ENCODE data around the gene NFIA.

NFIA gene

GRCh38 chr1:61447968-61448430 lies 365.6 kb downstream of the NFIA start:
- Histone ChIP-seq H3K36me3 (ENCODE audit: low read depth) (no peaks in the 10 kb centered on the region), H3K4me3 (ENCODE audit: severe bottlenecking) (no peak overlapping the region), H3K9me3 (ENCODE audit: severe bottlenecking) (no peaks in the 10 kb centered on the region), H3K4me1 (ENCODE audit: insufficient read depth, poor library complexity, severe bottlenecking) (peaks cover 32% of the 10 kb centered on the region), H3K27ac (ENCODE audit: poor library complexity, severe bottlenecking) (no peak overlapping the region), H3K27me3 (ENCODE audit: insufficient read depth, poor library complexity, severe bottlenecking) (no peaks in the 10 kb centered on the region)
- ATAC-seq (ENCODE audit: low read depth) (no peak), DNase-seq (ENCODE audit: low spot score) (no peak)
- TF ChIP-seq CTCF (IDR thresholded peaks at IDR 0.05; ENCODE audit: poor library complexity, severe bottlenecking): no peak

DNA sequence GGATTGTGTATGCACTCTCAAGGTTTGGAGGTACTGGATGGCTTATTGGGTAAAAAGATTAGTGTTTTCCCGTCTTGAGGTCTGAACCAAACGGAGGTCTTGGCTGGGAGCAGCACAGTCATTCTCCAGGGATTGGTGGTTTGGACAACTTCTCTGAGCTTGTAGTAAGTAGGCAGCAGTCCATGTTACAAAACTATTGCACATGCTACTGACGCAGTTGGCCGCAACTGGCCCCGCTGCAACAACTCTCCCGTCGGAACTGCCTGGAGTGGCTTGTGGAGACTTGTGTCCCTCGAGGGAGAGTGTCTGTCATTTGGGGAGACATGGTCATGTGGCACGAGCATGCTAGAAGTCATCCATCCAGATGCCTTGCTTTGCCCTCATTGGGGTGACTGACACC lies 366.6 kb downstream of the NFIA start:
- no peak for TF ChIP-seq CTCF (IDR thresholded peaks at IDR 0.05; ENCODE audit: poor library complexity, severe bottlenecking)
- Histone ChIP-seq H3K4me1 (ENCODE audit: insufficient read depth, poor library complexity, severe bottlenecking) (peaks cover 39% of the 10 kb centered on the region), H3K36me3 (ENCODE audit: low read depth) (no peaks in the 10 kb centered on the region), H3K27me3 (ENCODE audit: insufficient read depth, poor library complexity, severe bottlenecking) (no peaks in the 10 kb centered on the region), H3K4me3 (ENCODE audit: severe bottlenecking) (no peak overlapping the region), H3K27ac (ENCODE audit: poor library complexity, severe bottlenecking) (no peak overlapping the region), H3K9me3 (ENCODE audit: severe bottlenecking) (no peaks in the 10 kb centered on the region)
- DNase-seq (ENCODE audit: low spot score) (no peak), ATAC-seq (ENCODE audit: low read depth) (no peak)

DNA sequence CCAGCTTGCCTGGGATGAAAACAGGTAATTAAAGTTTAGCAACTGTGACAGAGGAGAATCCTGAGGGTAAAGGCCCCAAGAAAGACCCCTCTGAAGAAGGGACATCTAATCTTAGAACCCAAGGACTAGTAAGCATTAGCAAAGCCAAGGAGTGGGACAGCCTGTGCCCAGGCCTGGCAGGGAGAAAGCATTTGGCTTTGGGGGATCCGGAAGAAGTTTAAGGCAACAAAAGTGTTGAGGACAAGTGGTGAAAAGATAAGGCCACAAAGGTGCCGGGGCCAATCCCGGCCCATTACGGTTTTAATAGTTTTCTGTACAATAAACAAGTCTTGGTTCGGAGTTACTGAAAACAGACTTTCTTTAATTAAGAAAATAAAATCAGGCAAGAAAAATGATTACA lies 367.0 kb downstream of the NFIA start:
- Histone ChIP-seq H3K36me3 (ENCODE audit: low read depth) (no peaks in the 10 kb centered on the region), H3K4me3 (ENCODE audit: severe bottlenecking) (no peak overlapping the region), H3K9me3 (ENCODE audit: severe bottlenecking) (no peaks in the 10 kb centered on the region), H3K27ac (ENCODE audit: poor library complexity, severe bottlenecking) (peak overlapping the region; percentile 77), H3K4me1 (ENCODE audit: insufficient read depth, poor library complexity, severe bottlenecking) (peaks cover 39% of the 10 kb centered on the region), H3K27me3 (ENCODE audit: insufficient read depth, poor library complexity, severe bottlenecking) (no peaks in the 10 kb centered on the region)
- no peak for ATAC-seq (ENCODE audit: low read depth)
- TF ChIP-seq CTCF (IDR thresholded peaks at IDR 0.05; ENCODE audit: poor library complexity, severe bottlenecking): no peak
- no peak for DNase-seq (ENCODE audit: low spot score)

GRCh38 chr1:61450454-61450853 lies 368.1 kb downstream of the NFIA start:
- ATAC-seq (ENCODE audit: low read depth) (peak; percentile 33), DNase-seq (ENCODE audit: low spot score) (no peak)

More at GRCh38 chr1:61450454-61450853, 368.1 kb downstream of the NFIA start:
- peaks cover 4% of the 10 kb centered on the region; the same call in 1 of the 2 replicates for H3K36me3 ChIP-seq (ENCODE audit: low read depth)
- no peaks in the 10 kb centered on the region for H3K9me3 ChIP-seq (ENCODE audit: severe bottlenecking)
- peak overlapping the region; percentile 77 for H3K27ac ChIP-seq (ENCODE audit: poor library complexity, severe bottlenecking)
- H3K4me1 ChIP-seq (ENCODE audit: insufficient read depth, poor library complexity, severe bottlenecking): peaks cover 39% of the 10 kb centered on the region
- no peaks in the 10 kb centered on the region for H3K27me3 ChIP-seq (ENCODE audit: insufficient read depth, poor library complexity, severe bottlenecking)
- TF ChIP-seq CTCF (IDR thresholded peaks at IDR 0.05; ENCODE audit: poor library complexity, severe bottlenecking): no peak
- H3K4me3 ChIP-seq (ENCODE audit: severe bottlenecking): no peak overlapping the region

All from RWPE2 (cell line).